B cell (primary cell): ENCODE data around the gene SLC17A8. TPM values are rescaled to one million over a fixed set of nuclear protein-coding genes. Genes with fewer than 3 reads are reported as not detected.

ENCODE experiments used
- ATAC-seq: fragments of 200-7000 bp; cut with Tn5 transposase; one replicate; pipeline ENCODE4 v1.10.0; 2021; ENCODE audit warnings: low read depth, mild to moderate bottlenecking, moderate number of reproducible peaks, moderate library complexity
- CTCF ChIA-PET: fragments of 350-600 bp; sonication (Branson Sonifier 250); formaldehyde crosslinking; loops from one replicate; lab custom pipeline; 2021; ENCODE audit warnings: antibody characterized with exemption, inconsistent platforms; lab: Charles Lee
- POLR2A ChIA-PET: fragments of 350-600 bp; sonication (Branson Sonifier 250); formaldehyde crosslinking; loops from one replicate; lab custom pipeline; 2021; ENCODE audit warnings: antibody characterized with exemption; lab: Charles Lee
- DNase-seq: peaks from one replicate; pipeline ENCODE4 v3.0.0; 2013
- H2AFZ ChIP-seq: 2 replicates; pipeline ENCODE4 v1.6.1; 2012; ENCODE audit warnings: mild to moderate bottlenecking, low read depth, low read length; ENCODE audit not compliant: insufficient read depth, poor library complexity, severe bottlenecking
- H3K27ac ChIP-seq, 2 donors: 1 replicate in 1 of 2; 2 replicates in 1 of 2; pipeline ENCODE4 v1.5.1; 2012 to 2013; ENCODE audit warnings: low read length in 2 of 2, mild to moderate bottlenecking in 2 of 2, moderate library complexity in 1 of 2
- H3K27me3 ChIP-seq, 4 experiments: fragments of 200-600 bp in 1 of 4; sonication (generic) in 1 of 4; replicated peaks in 1 of 4; 1 replicate in 2 of 4; 2 replicates in 2 of 4; pipeline versions ENCODE4 v1.6.1 to v1.7.0; 2013 to 2016; ENCODE audit warnings: low read length in 3 of 4, mild to moderate bottlenecking in 2 of 4, mixed read lengths in 1 of 4, moderate library complexity in 1 of 4; ENCODE audit not compliant: insufficient read depth in 4 of 4, control insufficient read depth in 3 of 4; ENCODE audit errors: control extremely low read depth in 1 of 4
- H3K36me3 ChIP-seq, 2 experiments: replicated peaks in 1 of 2; 1 replicate in 1 of 2; 2 replicates in 1 of 2; pipeline versions ENCODE4 v1.6.1 to v1.7.1; 2013; ENCODE audit warnings: low read length in 1 of 2; ENCODE audit not compliant: insufficient read depth in 2 of 2, control insufficient read depth in 1 of 2; ENCODE audit errors: control extremely low read depth in 1 of 2, extremely low read depth in 1 of 2
- H3K4me1 ChIP-seq, 2 donors: fragments of 200-600 bp in 1 of 2; sonication (generic) in 1 of 2; 1 replicate in 1 of 2; 2 replicates in 1 of 2; pipeline versions ENCODE4 v1.5.1 to v1.6.1; 2013 to 2017; ENCODE audit warnings: low read length in 2 of 2; ENCODE audit not compliant: control insufficient read depth in 2 of 2, insufficient read depth in 2 of 2
- H3K4me2 ChIP-seq: replicated peaks from 2 replicates; pipeline ENCODE3; 2012; ENCODE audit warnings: mild to moderate bottlenecking, low read depth, low read length; ENCODE audit not compliant: poor library complexity, severe bottlenecking
- H3K4me3 ChIP-seq, 5 experiments: fragments of 200-600 bp in 1 of 5; sonication (generic) in 1 of 5; 1 replicate in 3 of 5; 2 replicates in 2 of 5; pipeline versions ENCODE4 v1.5.1 to v1.7.0; 2011 to 2016; ENCODE audit warnings: low read length in 4 of 5, mild to moderate bottlenecking in 4 of 5, low read depth in 2 of 5, control low read depth in 1 of 5, moderate library complexity in 1 of 5; ENCODE audit not compliant: insufficient read depth in 1 of 5; ENCODE audit errors: control extremely low read depth in 1 of 5, extremely low read depth in 1 of 5
- H3K79me2 ChIP-seq: fragments of 200-600 bp; sonication (generic); one replicate; pipeline ENCODE4 v1.6.0; 2016; ENCODE audit warnings: low read length; ENCODE audit not compliant: control insufficient read depth, insufficient read depth
- H3K9ac ChIP-seq: fragments of 200-600 bp; sonication (generic); 2 replicates; pipeline ENCODE4 v1.6.1; 2017; ENCODE audit warnings: mild to moderate bottlenecking, low read length, moderate library complexity
- H3K9me3 ChIP-seq, 3 donors: one replicate each; pipeline versions ENCODE4 v1.6.1 to v1.7.1; 2013; ENCODE audit warnings: low read length in 2 of 3; ENCODE audit not compliant: control insufficient read depth in 2 of 3, insufficient read depth in 1 of 3; ENCODE audit errors: control extremely low read depth in 1 of 3
- H4K20me1 ChIP-seq: 2 replicates; pipeline ENCODE4 v1.6.0; 2012; ENCODE audit warnings: mild to moderate bottlenecking, low read length; ENCODE audit not compliant: insufficient read depth, control insufficient read depth, poor library complexity, severe bottlenecking
- H3K27ac Mint-ChIP-seq: one replicate; pipeline ENCODE4 v1.8.0; 2021; ENCODE audit warnings: mixed read lengths
- H3K27me3 Mint-ChIP-seq: one replicate; pipeline ENCODE4 v1.8.0; 2021; ENCODE audit warnings: mixed read lengths
- H3K4me1 Mint-ChIP-seq: one replicate; pipeline ENCODE4 v1.8.0; 2021; ENCODE audit warnings: mixed read lengths
- H3K4me3 Mint-ChIP-seq: one replicate; pipeline ENCODE4 v1.8.0; 2021; ENCODE audit warnings: mixed read lengths
- H3K9me3 Mint-ChIP-seq: one replicate; pipeline ENCODE4 v1.8.0; 2022; ENCODE audit warnings: mixed read lengths; ENCODE audit not compliant: insufficient read depth
- CTCF ChIP-seq: fragments of 200-600 bp; IDR thresholded peaks from one replicate; pipeline ENCODE4 v1.8.0; 2022; ENCODE audit warnings: antibody characterized with exemption, mild to moderate bottlenecking
- EZH2 ChIP-seq: IDR thresholded peaks from 2 replicates; pipeline ENCODE4 v1.6.1; 2012; ENCODE audit warnings: borderline replicate concordance, low read depth, mild to moderate bottlenecking, moderate library complexity, low read length; ENCODE audit not compliant: insufficient read depth, poor library complexity, severe bottlenecking
- WGBS: methylation state at CpG from one replicate; pipeline ENCODE4 v1.1.5; 2013; ENCODE audit warnings: missing lambda C conversion rate; ENCODE audit not compliant: insufficient coverage; 5-methylcytosine and 5-hydroxymethylcytosine counted together
- intact Hi-C: fragments of 100-400 bp; cut with micrococcal nuclease; formaldehyde crosslinking; loops from one replicate; pipeline ENCODE4 v1.10.0; 2022
- polyA plus RNA-seq: library from polyadenylated mRNA; depleted of rRNA; stranded (reverse); fragments of >200 nt; gene quantifications from 2 replicates; pipeline ENCODE4 v1.2.3, GENCODE V29; 2012
- total RNA-seq, 2 donors: library from RNA; stranded (reverse); fragments of 120-200 nt in 1 of 2; gene quantifications; 1 replicate in 1 of 2; 2 replicates in 1 of 2; pipeline versions ENCODE4 v1.2.3 to v1.2.4, GENCODE V29; 2013 to 2022

The SLC17A8 gene
- total and polyA plus RNA-seq, 2 donors (not counting 1 experiment from before 2014, with no cell fraction given) = not detected

- no peaks in the 10 kb centered on the region for H3K9me3 Mint-ChIP-seq
- TF ChIP-seq EZH2 (no peak), CTCF (no peak)
- no peaks in the 10 kb centered on the region for H3K4me1 Mint-ChIP-seq
- H3K4me2 ChIP-seq = no peak overlapping the region
- intact Hi-C loops = no loop called here
- H3K27me3 Mint-ChIP-seq = peaks cover 19% of the 10 kb centered on the region
- no peak overlapping the region for H3K4me3 Mint-ChIP-seq
- ATAC-seq (no peak), DNase-seq (no peak)
- H3K36me3 ChIP-seq = no peaks in the 10 kb centered on the region
- H3K79me2 ChIP-seq = no peaks in the 10 kb centered on the region
- peaks cover 0 to 2% (median 1%) of the 10 kb centered on the region in 4 experiments for H3K27me3 ChIP-seq
- no peaks in the 10 kb centered on the region for H4K20me1 ChIP-seq
- H3K4me1 ChIP-seq = no peaks in the 10 kb centered on the region
- no peak overlapping the region for H2AFZ ChIP-seq
- H3K4me3 ChIP-seq = no peak overlapping the region
- ChIA-PET CTCF (no interaction called here), POLR2A (no interaction called here)
- no peak overlapping the region for H3K27ac Mint-ChIP-seq
- H3K9ac ChIP-seq = no peak overlapping the region
- H3K9me3 ChIP-seq = no peaks in the 10 kb centered on the region
- H3K27ac ChIP-seq = no peak overlapping the region
These were observed 3.6 kb downstream of the SLC17A8 start for GRCh38 chr12:100360450-100360849.

GRCh38 chr12:100364324-100364723 lies 7.5 kb downstream of the SLC17A8 start:
- ChIA-PET CTCF (no interaction called here), POLR2A (no interaction called here)
- no peaks in the 10 kb centered on the region for H3K4me1 Mint-ChIP-seq
- TF ChIP-seq EZH2 (no peak), CTCF (no peak)
- peaks cover 14% of the 10 kb centered on the region for H3K27me3 Mint-ChIP-seq
- intact Hi-C loops = no loop called here
- Histone ChIP-seq H3K27me3 (peaks cover 0 to 2% (median 1%) of the 10 kb centered on the region in 4 experiments), H3K9ac (no peak overlapping the region), H3K27ac (no peak overlapping the region), H3K4me1 (no peaks in the 10 kb centered on the region), H3K4me3 (no peak overlapping the region), H3K79me2 (no peaks in the 10 kb centered on the region), H2AFZ (no peak overlapping the region), H3K4me2 (no peak overlapping the region), H3K9me3 (no peaks in the 10 kb centered on the region), H4K20me1 (no peaks in the 10 kb centered on the region), H3K36me3 (no peaks in the 10 kb centered on the region)
- H3K27ac Mint-ChIP-seq = no peak overlapping the region
- no peaks in the 10 kb centered on the region for H3K9me3 Mint-ChIP-seq
- DNase-seq (no peak), ATAC-seq (no peak)
- 71% methylated on average over 3 of the region's 4 CpGs for WGBS
- no peak overlapping the region for H3K4me3 Mint-ChIP-seq
